DND-41 (cell line): Measurements from ENCODE around the gene NPM3.

Experiments used
- ATAC-seq: fragments of 200-7000 bp; cut with Tn5 transposase; 3 replicates; pipeline ENCODE4 v1.9.1; 2021; ENCODE audit warnings: low read depth; ENCODE audit not compliant: insufficient read depth
- DNase-seq: peaks from one replicate; pipeline ENCODE4 v3.0.0-alpha.2; 2020
- H2AFZ ChIP-seq: 2 replicates; pipeline ENCODE4 v1.6.0; 2012; ENCODE audit warnings: low read depth, low read length
- H3K27ac ChIP-seq: 2 replicates; pipeline ENCODE4 v1.5.1; 2012; ENCODE audit warnings: low read length, inconsistent platforms
- H3K27me3 ChIP-seq: fragments of 200-600 bp; sonication (generic); 2 replicates; pipeline ENCODE4 v1.6.0; 2012; ENCODE audit warnings: low read length, mild to moderate bottlenecking, inconsistent platforms; ENCODE audit not compliant: insufficient read depth, poor library complexity
- H3K36me3 ChIP-seq: 2 replicates; pipeline ENCODE4 v1.5.1; 2012; ENCODE audit warnings: low read length, inconsistent platforms; ENCODE audit not compliant: insufficient read depth
- H3K4me1 ChIP-seq: 2 replicates; pipeline ENCODE4 v1.5.1; 2012; ENCODE audit warnings: mild to moderate bottlenecking, low read length; ENCODE audit not compliant: insufficient read depth
- H3K4me2 ChIP-seq: 2 replicates; pipeline ENCODE4 v1.6.0; 2012; ENCODE audit warnings: mild to moderate bottlenecking, moderate library complexity, low read length, inconsistent platforms; ENCODE audit not compliant: insufficient read depth
- H3K4me3 ChIP-seq, 2 experiments: fragments of 200-600 bp in 1 of 2; shearing (Covaris generic) in 1 of 2; 2 replicates each; pipeline ENCODE4 v1.5.1; 2012 to 2016; ENCODE audit warnings: inconsistent platforms in 2 of 2, low read length in 2 of 2, mild to moderate bottlenecking in 2 of 2, low read depth in 1 of 2, moderate library complexity in 1 of 2
- H3K79me2 ChIP-seq: 2 replicates; pipeline ENCODE4 v1.6.0; 2012; ENCODE audit warnings: low read length, inconsistent platforms; ENCODE audit not compliant: insufficient read depth
- H3K9ac ChIP-seq: 2 replicates; pipeline ENCODE4 v1.6.0; 2012; ENCODE audit warnings: low read depth, mild to moderate bottlenecking, inconsistent platforms, low read length, moderate library complexity
- H3K9me3 ChIP-seq: 2 replicates; pipeline ENCODE4 v1.5.1; 2012; ENCODE audit warnings: low read length, moderate library complexity, mild to moderate bottlenecking, inconsistent platforms; ENCODE audit not compliant: insufficient read depth, severe bottlenecking
- H4K20me1 ChIP-seq: 2 replicates; pipeline ENCODE4 v1.6.0; 2012; ENCODE audit warnings: low read length; ENCODE audit not compliant: insufficient read depth
- EZH2 ChIP-seq: IDR thresholded peaks from 3 replicates; pipeline ENCODE4 v1.6.1; 2012; ENCODE audit warnings: borderline replicate concordance, low read depth, mild to moderate bottlenecking, moderate library complexity, low read length, inconsistent platforms; ENCODE audit not compliant: severe bottlenecking
- TF ChIP-seq, protein P1 (sequence below): IDR thresholded peaks from 2 replicates; pipeline ENCODE4 v1.5.1; 2012; ENCODE audit warnings: borderline replicate concordance, low read length, moderate library complexity, mild to moderate bottlenecking; ENCODE audit not compliant: poor library complexity, severe bottlenecking; ENCODE audit errors: extremely low read depth

The NPM3 gene

DNA sequence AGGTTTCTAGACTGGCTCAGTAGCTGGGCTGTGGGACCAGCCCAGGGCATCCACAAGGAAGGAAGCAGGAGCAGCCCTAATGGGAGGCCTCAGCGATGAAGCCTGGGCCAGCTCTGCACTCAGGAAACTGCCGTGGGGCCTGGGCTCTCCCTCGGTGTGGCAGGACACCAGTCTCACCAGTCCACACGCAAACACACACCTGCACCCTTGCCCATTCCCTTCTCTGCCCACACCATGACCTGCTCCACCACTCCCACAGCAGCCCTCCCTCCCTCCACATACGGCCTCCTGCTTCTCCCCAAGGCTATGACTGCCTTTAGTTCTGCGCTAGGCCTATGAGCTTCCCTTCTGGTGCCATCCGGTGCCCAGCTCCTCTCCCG, 14.5 kb downstream of the NPM3 start:
- H2AFZ ChIP-seq = no peak overlapping the region
- no peak overlapping the region for H3K27ac ChIP-seq
- H3K36me3 ChIP-seq = no peaks in the 10 kb centered on the region
- H3K4me2 ChIP-seq = no peak overlapping the region
- no peak overlapping the region for H3K9ac ChIP-seq
- no peak overlapping the region for H3K4me3 ChIP-seq
- no peaks in the 10 kb centered on the region for H3K79me2 ChIP-seq
- ATAC-seq (no peak), DNase-seq (no peak)
- H3K27me3 ChIP-seq = peaks cover 5% of the 10 kb centered on the region
- H3K4me1 ChIP-seq = no peaks in the 10 kb centered on the region
- H3K9me3 ChIP-seq = no peaks in the 10 kb centered on the region
- TF ChIP-seq, protein P1, sequence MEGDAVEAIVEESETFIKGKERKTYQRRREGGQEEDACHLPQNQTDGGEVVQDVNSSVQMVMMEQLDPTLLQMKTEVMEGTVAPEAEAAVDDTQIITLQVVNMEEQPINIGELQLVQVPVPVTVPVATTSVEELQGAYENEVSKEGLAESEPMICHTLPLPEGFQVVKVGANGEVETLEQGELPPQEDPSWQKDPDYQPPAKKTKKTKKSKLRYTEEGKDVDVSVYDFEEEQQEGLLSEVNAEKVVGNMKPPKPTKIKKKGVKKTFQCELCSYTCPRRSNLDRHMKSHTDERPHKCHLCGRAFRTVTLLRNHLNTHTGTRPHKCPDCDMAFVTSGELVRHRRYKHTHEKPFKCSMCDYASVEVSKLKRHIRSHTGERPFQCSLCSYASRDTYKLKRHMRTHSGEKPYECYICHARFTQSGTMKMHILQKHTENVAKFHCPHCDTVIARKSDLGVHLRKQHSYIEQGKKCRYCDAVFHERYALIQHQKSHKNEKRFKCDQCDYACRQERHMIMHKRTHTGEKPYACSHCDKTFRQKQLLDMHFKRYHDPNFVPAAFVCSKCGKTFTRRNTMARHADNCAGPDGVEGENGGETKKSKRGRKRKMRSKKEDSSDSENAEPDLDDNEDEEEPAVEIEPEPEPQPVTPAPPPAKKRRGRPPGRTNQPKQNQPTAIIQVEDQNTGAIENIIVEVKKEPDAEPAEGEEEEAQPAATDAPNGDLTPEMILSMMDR = no peak
- TF ChIP-seq EZH2 = no peak
- H4K20me1 ChIP-seq = no peaks in the 10 kb centered on the region

- Histone ChIP-seq H2AFZ (no peak overlapping the region), H4K20me1 (no peaks in the 10 kb centered on the region), H3K9ac (no peak overlapping the region), H3K4me3 (no peak overlapping the region), H3K4me2 (no peak overlapping the region), H3K4me1 (no peaks in the 10 kb centered on the region), H3K79me2 (no peaks in the 10 kb centered on the region), H3K27me3 (peaks cover 5% of the 10 kb centered on the region), H3K27ac (no peak overlapping the region), H3K36me3 (no peaks in the 10 kb centered on the region), H3K9me3 (no peaks in the 10 kb centered on the region)
- TF ChIP-seq, protein P1 = no peak
- no peak for TF ChIP-seq EZH2
- no peak for DNase-seq
- no peak for ATAC-seq
These were observed 15.1 kb downstream of the NPM3 start for GRCh38 chr10:101767966-101768790.

DNA sequence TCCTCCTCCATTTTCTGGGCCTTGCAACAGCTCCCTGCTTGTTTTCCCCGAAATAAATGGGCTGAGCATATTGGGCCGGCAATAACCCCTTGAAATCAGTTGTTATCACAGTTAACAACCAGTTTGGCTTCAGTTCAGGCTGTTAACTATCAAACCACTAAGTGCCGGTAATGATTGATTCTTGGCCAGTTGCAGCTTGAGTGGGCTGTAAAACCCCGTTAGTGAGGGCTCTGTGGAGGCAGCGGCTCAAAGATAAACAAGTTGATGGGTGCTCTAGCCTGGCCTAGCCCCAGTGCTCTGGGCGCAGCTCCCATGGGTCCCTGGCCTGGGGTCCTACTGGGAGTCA, 15.7 kb downstream of the NPM3 start:
- ATAC-seq = no peak
- peaks cover 5% of the 10 kb centered on the region for H3K27me3 ChIP-seq
- H2AFZ ChIP-seq = no peak overlapping the region
- TF ChIP-seq, protein P1 = no peak
- TF ChIP-seq EZH2 = no peak
- no peak overlapping the region for H3K9ac ChIP-seq
- DNase-seq = no peak
- H3K4me2 ChIP-seq = no peak overlapping the region
- no peaks in the 10 kb centered on the region for H4K20me1 ChIP-seq
- no peaks in the 10 kb centered on the region for H3K79me2 ChIP-seq
- no peaks in the 10 kb centered on the region for H3K9me3 ChIP-seq
- no peaks in the 10 kb centered on the region for H3K4me1 ChIP-seq
- no peak overlapping the region for H3K27ac ChIP-seq
- H3K4me3 ChIP-seq = no peak overlapping the region
- H3K36me3 ChIP-seq = no peaks in the 10 kb centered on the region
